Measurements from ENCODE around the gene DBNL.

DBNL gene

DNA sequence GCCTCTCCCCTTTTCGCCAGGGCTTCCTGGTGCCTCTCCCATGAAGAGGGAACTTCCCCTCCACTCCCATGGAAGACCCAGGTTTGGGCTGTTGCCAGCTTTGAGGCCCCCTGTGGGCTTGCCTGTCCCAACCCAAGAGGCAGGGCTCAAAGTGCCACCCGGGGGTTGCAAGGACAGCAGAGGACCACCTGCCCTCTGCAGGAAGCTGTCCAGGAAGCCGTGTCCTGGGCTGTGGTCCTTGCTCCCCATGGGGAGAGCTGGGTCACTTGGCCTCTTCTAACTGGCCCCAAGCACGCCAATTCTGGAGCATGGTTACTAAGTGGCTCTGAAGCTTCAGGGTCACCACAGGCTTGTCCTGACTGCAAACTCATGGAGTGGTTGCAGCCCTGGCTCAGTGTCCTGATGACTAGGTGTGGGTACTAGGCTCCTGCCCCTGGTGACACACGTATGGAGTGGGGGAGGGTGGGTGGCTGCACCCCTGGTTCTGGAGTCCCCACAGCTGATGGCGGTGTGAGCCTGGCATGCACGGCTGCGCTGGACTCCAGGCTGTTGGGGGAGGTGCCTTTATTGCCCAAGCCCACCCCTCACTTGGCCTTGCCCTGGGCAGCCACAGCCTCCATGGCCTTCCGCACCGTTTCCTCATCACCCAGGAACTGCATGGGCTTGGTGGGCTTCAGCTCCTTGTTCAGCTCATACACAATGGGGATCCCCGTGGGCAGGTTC, 17.8 kb downstream of the DBNL start:
- no peak for DNase-seq

DNA sequence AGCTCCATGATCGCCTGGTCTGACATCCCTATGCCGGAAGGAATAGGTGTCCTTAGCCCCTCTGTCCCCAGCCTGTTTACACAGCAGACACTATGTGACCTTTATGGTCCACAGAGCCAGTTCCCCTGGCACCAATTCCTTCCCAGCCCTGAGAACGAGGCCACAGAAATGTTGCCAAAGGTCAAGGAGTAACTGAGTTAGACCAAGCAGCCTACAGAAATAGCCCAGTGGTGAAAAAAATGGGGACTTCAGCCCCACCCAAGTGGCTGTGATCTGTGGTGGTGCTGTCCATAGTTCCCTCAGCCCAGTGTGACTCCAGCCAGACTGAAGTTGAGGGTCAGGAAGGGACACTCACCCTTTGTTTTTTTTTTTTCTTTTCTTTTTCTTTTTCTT, 18.4 kb downstream of the DBNL start:
- DNase-seq = no peak

DNA sequence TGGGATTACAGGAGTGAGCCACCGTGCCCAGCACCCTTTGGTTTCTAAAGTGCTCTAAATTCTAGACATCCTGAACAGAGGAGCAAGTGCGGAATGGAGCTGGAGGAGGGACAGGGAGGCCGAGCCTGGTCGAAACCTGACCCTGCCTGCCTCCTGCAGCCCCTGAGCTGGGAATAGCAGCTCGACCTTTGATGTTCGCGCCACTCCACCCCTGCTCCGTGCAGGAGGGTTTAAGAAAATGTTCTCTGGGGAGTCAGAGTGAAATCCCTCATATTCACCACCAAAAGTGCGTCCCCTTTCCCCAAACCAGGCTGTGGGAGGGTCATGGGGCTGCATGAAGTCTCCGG, 19.0 kb downstream of the DBNL start:
- DNase-seq = no peak

DNA sequence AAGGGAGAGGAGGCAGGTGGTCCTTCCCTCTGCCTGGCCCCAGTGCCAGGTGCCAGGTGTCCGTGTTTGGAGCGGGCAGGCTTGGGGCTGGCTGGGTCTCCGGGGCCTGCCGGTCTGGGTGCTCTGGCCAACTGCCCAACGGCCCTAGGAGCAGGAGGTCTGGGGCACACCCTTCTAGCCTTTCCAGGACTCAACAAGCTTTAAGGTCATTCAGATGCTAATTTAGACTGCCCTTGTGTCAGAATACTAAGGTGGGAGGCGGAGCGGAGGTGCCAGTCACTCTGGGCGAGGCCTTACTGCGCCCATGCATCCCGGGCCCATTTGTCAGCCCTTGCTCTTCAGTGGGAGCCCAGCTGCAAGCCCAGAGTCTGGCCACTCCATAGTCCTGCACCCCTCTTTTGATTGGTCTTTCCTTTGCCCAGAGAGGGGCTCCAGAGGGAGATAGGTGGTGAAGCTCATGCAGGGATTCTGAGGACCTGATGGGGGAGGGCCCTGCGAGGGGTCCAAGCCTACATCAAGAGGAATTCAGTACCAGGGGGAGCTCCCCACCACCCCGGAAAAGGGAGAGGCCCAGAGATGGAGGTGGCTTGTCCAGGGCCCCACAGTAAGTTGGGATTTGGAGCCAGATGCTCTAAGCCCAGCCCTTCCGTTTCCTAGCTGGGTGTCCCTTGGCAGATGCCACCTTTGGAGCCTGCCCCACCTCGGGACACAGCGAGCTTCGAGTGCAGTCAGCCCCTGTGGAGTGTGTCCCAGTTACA, 19.6 kb downstream of the DBNL start:
- no peak for DNase-seq

DNA sequence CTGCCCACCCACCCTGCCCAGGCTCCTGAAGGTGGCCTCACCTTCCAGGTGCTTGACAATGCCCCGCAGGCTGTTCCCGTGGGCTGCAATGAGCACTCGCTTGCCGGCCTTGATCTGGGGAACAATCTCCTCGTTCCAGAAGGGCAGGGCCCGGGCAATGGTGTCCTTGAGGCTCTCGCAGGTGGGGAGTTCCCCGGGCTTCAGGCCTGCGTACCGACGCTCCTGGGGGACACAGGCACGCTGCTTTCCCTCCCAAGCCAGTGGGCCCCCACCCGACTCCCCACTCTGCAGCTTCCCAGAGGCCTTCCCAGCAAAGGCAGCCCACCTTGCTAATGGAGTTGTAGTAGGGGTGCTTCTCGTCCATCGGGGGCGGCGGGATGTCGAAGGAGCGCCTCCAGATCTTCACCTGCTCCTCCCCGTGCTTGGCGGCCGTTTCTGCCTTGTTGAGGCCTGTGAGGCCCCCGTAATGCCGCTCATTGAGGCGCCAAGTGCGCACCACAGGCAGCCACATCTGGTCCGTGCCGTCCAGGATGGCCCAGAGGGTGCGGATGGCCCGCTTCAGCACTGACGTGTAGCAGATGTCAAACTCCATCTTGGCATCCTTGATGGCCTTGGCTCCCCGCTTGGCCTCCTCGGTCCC, 20.4 kb downstream of the DBNL start:
- no peak for DNase-seq

DNA sequence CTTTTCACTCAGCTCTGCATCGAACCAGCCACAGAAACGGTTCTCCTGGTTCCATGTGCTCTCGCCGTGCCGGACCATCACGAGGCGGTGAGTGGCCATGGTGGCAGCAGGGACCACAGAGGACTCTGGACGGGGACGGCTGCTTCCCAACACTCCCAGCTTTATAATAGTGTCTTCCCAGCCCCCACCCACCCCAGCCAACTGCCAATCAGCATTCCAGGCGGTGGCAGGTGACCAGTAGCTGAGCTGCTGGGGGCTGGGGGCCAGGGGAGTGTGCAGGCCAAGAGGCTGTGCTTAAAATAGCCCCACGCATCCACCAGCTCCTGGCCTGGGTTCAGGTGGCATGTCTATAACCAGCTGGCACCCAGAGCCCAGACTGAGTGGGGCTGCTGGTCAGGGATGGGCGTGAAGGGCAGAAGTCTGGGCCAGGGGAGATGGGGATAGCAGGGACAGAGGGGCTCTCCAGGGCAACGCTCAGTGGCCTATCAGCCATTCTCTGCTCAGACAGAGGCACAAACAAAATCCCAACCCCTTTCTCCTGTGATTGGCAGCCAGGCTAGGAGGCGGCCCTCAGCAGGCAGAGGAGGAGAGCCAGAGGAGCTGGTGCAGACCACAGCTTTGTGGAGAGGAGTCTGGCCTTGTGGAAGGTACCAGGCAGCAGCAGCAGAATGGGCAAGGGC, 21.1 kb downstream of the DBNL start, which contains the start of gene PGAM2:
Gene PGAM2, minus strand, starts transcription at position 137 of the 680 bp plus-strand sequence. Its CDS starts 38 bp downstream, at position 99.
- DNase-seq = no peak

DNA sequence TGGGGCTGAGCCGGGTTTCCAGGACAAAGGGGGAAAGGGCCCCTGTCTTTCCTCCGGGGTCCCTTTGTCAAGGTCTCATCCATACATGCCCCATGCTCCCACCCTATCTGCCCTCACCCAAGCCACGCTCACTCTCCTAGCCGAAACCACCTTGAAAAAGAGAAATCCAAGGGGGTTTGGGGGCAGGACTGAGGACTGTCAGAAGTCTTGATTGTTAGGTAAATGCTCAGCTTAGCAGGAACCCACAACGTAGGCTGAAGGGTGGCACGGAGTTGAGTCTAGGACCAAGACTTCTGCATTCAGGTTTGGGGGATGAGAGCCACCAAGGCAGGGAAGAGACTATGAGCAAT, 21.6 kb downstream of the DBNL start:
- no peak for DNase-seq

DNA sequence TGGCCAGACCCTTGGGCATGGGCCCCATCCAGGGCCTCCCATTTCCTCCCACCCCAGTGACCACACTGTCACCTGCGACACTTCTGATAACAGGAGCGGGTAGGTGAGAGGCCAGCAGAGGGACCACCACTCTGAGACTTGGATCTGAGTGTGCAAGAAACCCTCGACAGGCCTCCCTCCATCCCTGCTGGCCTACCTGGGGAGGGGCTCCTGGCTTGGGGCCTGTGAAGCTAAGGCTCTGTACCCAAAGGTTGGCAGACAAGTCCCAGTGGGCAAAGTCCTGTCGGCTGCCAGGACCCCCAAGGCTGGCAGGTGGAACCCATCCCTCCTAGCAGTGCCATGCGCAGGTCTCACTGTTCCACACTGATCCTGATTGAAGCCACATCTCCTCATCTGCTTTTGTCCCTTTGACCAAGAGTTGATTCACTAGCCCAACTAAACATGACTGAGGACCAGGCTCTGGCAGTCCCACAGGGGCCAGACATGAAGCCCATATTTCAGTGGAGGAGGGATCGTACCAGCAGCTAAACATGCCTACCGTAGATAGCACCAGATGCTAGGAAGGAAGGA, 22.1 kb downstream of the DBNL start:
- no peak for DNase-seq

DNA sequence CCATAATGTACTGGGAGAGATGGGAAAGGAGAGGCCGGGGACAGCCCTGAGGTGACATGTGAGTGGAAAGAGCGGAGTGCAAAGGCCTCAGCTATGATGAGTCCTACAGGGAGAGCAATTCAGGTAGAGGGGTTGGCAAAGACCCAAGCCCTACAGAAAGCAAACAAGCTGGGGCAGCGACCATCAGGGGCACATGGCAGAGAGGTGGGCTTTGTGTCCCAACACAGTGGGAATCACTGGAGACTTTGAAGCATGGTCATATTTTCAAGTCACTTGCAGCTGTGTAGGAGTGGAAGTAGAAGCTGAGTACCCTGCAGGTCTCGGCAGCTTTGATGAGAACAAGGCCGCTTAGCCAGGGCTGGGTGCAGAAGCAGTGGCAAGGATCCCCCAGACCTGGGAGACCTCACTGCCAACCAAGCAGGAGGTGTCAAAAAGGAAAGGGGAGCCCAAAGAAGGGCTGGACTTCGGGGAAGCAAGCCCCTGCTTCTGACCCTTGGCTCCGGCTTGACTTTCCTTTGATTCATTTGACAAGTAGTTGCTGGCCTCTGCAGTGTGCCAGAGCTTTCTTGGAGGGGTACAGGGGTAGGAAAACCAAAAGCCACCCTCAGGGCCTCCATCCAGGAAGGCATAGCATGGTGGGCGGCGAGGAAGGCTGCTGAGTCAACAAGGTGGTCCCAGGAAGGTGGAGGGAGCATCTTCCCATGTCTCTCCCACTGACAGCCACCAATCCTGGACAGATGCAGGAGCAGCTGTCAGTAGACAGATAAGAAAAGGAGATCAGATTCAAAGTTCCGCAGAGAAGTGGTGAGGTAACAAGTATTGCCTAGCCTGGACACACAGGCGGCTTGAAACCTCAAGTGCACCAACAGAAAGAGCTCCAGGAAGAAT, 22.8 kb downstream of the DBNL start:
- no peak for DNase-seq

DNA sequence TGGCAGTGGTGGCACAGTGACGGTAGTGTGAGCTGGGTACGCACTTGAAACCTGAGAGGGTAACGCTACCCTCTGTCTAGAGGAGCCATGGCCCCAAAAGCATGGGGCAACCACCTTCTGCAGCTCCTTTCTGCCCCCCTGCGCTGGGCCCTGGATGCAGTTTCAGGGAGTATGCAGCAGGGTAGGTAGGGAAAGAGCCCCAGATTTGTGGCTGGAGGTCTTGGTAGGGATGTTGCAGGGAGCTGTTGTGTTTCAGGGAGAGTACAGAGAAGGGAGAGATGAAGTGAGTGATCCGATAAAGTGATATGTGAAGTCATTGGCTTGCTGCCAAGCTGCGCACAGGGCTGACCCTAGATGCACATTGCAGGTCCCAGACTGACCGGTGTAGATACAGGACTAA, 23.6 kb downstream of the DBNL start:
- DNase-seq = no peak

DNA sequence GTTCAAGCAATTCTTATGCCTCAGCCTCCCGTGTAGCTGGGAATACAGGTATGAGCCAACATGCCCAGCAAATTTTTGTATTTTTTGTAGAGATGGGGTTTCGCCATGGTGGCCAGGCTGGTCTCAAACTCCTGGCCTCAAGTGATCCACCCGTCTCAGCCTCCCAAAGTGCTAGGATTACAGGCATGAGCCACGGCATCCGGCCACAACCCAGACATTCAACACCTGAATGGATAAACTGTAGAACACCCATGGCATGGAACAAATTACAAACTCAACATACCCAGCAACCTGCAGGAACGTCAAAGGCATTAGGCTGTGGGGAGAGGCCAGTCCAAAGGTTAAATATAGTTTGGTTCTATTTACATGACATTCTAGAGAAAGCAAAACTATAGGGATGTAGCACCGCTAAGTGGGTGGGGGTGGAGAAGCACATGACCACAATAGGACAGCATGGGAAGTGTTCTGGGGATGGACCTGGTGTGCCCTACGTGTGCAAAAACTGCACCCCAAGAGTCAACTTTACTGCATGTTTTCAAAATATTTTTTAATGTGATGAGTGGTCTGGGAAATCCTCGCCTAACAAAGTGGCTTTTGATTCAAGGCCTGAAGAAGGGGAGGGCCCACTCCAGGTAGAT, 27.3 kb downstream of the DBNL start:
- no peak for DNase-seq

DNA sequence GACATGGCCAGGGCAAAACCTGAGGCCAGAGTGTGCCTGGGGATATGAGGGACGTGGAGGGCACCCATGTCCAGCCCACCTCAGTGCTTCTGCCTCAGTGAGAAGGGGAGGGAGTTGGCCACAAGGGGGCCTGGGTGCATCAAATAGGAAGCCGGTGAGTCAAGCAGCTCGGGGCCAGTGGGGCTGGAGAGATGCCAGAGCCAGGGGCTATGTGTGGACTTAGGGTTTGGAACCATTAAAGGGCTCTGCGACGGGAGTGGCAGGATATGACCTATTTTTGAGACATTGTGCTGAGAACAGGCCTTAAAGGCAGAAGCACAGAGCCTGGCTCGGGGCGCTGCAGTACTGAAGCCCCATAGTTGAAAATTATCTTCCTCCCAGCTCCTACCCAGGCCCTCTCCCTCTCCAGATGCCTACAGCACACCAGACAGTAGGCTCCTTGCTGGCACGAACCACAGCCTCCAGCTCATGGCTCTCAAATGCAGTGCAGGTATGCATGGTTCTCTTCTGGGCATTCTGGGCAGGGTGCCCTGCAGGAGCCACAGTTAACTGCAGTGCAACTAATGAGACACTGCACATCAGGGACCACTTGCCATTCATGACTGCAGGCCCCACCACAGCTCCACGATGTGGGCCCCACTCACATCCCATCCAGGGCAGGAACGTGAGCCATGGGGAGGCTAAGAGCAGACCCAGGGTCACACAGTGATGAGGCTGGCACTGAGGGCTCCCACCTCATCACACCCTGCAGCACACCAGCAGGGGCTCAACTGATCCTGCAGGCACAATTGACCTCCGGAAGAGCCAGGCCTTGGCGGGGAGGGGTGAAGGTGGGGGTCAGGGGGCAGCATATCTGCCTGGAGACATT, 28.1 kb downstream of the DBNL start:
- DNase-seq = peak; percentile 20

DNA sequence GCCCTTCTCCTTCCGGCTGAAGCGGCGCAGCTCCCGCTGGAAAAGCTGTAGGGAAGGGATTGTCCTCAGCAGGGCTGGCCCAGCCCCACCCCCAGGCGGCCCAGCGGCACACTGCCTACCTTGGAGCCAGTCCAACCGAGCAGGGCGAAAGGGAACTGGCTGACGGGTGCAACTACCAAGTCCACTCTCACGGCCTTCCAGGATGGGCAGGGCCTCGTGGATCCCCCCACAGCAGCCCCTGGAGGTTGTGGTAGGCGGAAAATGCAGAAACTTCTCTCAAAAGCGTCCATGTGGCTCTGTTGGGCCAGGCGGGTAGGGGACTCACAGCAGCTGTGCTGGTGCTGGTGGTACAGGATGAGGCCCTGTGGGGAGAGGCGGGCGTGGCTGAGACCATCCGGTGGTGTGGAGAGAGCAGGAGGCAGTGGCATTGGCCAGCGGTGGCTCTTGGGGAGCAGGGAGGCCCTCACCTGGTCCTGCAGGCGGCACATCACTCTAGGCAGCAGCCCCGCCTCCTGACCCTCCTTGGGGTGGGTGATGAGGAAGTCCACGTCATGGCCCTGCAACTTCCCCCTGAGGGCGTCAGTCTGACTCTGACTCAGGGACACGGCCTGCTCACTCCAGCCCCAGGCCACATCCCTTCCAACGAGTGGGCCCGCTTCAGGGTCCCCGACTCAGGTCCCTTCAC, 29.3 kb downstream of the DBNL start:
- DNase-seq = no peak

DNA sequence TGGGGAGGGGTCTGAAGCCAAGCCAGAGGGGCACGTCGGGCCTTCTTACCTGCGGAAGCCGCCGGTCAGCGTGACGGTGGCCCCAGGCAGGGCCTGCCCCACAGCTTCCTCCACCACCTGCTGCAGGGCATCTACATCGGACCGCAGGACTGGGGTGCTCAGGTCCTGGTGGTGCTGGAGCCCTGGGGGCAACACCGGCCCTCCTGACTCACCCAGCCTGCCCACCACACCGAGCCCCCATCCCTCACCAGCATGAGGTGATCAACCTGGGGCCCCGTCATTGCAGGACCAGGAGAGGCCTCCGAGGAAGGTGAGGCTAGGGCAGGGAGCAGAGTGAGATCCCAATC, 29.8 kb downstream of the DBNL start:
- DNase-seq = no peak

DNA sequence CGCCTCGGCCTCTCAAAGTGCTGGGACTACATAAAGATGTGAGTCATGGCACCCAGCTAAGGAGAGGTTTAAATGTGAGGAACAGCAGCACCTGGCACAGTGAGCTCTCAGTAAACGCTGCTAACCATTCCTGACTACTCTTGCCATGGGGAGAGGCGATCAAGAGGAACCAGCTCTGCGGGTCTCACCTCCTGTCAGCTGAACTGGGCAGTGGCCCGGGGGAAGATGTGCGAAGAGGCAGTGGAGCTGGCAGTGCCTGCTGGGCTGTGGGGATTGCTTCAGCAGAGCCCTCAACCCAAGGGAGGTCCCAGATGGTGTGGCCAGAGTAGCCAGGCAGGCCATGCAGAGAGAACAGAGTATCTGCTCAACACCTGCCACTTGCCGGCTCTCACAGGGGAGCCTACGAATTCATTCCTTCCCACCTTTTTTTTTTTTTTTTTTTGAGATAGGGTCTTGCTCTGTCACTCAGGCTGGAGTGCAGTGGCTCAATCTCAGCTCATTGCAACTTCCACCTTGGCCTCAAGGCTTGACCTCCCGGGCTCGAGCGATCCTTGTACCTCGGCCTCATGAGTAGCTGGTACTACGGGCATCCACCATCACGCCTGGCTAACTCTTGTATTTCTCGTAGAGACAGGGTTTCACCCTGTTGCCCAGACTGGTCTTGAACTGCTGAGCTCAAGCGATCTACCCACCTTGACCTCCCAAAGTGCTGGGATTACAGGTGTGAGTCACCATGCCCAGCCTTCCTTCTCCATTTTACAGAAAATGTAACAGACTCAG, 31.0 kb downstream of the DBNL start:
- no peak for DNase-seq

DNA sequence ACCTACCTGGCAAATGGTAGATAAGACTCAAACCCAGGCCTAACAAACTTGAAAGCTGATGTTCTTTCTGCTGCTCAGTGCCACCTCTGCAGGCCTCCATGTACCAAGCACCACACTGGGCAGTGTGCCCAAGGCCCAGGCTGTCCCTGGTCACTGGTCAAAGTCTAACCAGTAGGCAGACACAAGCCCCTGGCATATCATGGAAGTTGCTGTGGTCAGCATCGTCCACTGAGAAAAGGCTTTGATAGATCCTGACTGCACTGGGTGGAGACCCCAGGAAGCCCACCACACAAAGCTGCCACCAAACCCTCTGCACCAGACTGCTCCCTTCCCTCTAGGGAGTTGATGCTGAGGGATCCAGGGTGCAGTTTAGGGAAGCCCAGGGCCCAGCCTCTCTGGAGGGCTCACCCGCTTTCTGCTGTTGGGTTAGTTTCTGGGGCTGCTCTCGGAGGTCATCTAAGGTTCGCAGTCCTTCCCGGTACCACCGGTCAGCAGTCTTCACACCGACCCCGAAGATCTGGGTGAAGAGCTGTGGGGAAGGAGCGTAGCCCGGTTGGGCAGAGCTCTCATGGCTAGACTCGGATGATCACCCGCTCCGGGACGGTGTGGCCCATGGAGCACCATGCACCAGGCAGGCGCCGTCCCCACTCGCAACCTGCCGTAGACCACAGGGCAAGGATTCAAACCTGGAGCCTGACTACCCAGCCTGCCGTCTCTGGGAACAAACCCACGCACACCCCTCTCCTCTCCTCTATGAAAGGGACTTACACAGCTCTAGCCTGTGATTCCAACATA, 31.8 kb downstream of the DBNL start:
- DNase-seq = no peak

DNA sequence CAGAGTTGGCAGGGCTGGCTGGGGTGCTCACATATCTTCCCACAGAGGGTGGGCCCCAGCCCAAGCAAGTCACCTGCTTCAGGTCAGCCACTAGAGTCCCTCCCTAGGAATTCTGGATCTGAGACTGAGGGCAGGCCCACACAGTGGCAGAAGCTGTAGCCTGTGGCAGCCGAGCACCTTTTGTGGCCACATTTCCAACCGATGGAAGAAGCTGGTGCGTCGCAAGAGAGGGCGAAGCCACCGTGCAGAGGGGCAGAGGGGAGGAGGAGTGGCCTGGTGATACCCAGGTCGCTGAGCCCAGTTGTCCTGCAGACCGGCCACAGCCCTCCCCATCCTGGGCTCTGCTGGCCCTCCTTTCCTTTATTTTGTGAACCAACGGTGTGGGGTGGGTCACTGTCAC, 32.6 kb downstream of the DBNL start:
- no peak for DNase-seq

DNA sequence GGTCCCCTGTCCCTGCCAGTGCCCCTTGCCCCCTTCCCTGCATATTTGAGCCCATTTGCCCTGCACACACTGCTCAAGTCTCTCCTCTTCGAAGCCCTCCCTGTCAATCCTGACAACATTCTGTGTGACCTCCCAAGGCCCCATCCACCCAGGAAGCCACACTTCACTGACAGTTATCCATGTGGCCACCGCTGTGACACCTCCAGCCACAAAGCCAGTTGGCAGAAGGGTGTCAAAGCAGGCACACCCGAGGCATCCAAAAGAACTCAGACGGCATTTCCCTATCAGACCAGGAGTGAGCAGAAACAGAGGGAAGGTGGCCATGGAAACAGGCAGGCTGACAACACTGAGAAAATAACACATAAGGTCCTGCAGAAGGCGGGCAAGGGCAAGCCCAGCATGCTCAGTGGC, 33.2 kb downstream of the DBNL start:
- DNase-seq = no peak
